SKM-1 (cell line): ENCODE data around the gene HOOK1.
"Not testable (repeated sequence)": the region's sequence is repeated elsewhere in the genome, so short reads cannot be mapped to it uniquely, and the experiment has no call there.

ENCODE experiments used
- DNase-seq: peaks from one replicate; lab custom pipeline; 2025; ENCODE audit not compliant: unreplicated experiment; lab: John Stamatoyannopoulos, UW

The HOOK1 gene

DNA sequence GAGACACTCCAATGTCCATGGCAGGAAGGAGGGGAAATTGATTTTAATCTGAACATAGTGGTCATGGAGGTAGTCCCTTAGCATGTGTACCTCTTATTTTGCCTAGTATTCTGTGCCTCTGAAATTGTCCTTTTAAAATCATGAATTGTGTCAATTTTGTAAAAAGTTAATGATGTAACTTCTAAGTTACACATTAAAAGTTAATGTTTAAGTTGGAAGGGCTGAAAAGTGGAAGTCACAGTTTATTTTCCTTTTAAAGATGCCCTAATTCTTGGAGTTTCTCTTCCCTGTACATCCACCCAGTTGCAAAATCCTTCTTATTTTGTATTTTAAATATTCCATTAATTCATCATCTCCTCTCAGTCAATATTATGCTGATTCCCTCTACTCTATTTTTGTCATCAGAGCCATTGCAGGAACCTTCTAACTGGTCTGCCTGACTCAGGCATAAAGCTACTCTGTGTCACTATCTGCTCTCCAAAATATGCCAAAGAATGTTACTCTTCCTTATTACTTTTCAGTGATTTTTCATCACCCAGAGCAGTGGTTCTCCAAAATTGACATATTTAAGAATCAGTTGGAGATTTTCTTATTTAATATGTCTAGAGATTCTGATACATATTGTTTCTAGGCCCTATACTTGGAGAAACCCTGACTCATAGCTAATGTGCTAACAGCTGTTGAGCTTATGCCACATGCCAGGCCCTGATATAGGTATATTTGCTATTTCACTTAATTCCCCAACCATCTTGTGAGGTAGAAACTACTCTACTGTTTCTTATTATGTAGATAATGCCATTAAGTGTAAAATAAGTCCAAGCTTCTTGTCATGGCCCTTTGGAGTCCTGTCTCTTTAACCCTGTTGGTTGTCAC, 5.1 kb downstream of the HOOK1 start:
- no peak for DNase-seq

DNA sequence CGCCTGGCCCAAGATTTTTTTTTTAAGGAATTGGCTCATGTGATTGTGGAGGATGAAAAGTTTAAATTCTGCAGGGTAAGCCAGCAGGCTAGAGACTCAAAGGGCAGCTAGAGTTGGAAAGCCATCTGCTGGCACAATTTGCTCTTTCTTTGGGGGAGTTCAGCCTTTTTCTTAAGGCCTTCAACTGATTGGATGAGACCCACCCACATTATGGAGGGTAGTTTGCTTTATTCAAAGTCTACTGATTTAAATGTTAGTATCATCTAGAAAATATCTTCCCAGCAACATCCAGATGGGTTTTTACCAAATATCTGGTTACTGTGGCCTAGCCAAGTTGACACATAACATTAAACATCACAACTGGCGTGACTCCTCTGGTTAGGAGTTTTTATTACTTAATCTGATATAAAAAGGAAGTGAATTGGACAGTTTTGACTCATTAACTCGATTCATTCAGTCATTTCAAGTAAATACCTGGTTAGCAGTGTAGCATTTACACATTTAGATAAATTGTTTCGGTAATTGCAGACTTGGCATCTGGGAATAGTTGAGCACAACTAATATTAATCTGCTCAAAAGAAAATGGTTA, 12.4 kb downstream of the HOOK1 start:
- no peak for DNase-seq

DNA sequence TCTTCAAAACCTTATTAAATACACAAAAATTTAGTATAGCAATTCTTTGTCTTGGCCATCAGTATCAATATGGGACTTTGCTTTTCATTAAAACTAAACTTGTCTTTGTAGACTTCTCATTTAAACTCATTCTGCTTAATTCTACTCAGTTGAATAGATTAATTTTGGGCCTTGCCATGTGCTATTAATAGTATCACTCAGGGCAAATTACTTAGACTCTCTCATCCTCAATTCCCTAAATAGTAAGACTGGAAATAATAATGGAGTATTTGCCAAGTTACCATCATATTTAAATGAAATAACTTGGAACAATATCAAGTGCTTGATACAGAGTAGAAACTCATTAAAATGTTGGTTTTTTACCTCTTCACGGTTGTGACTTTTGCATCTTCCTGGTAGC, 13.4 kb downstream of the HOOK1 start:
- DNase-seq: no peak

DNA sequence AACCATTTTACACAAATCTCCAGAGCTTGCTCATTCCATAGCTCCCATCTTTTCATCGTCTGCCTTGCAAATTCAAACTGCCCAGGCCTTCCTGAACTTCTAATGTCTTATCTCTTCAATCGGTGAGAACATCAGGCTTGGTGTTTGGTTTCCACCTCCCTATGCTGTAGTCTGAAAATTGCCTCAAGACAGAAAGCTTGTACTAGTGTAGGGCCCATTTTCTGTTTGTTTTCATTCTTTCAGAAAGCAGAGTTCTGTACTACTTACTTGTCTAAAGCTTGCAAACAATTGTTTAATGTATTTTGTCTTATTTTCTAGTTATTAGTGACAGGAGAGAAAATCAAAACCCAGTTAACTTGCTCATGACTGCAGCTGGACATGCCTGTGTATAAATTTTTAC, 16.8 kb downstream of the HOOK1 start:
- no peak for DNase-seq

DNA sequence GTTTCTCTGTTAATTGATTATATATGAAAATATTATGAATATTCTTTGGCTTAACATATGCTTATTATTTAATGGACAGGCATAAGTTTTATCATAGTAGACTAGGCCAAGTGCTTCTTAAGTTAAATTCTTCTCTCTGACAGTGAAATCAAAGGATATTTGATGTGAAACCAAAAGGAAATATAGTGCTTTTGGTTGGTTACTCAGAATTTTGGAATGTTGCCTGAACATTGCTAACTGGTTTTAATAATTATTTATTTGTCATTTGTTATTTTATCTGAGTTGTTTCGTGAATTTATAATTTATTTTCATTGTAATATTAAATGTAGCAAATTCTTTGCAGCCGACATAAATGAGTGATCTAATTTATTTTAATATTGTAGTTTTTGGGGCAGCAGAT, 18.3 kb downstream of the HOOK1 start:
- DNase-seq: no peak

DNA sequence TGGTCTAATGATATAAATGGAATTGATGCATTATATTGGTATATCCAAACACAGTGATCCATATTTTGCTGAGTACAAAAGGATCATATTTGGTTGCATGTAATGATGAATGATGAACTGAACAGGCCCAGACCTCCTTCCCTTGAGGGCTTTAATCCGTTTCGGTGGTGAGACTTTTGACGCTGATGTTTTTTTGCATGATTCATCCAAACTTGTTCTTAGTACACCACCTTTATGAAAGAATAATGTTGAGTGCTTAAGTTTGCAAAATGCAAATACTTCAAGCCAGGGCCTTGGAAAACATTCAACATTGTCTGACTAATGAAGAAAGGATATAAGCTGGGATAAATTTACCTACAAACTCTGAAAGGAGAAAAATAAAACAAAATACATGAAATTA, 19.2 kb downstream of the HOOK1 start:
- no peak for DNase-seq

DNA sequence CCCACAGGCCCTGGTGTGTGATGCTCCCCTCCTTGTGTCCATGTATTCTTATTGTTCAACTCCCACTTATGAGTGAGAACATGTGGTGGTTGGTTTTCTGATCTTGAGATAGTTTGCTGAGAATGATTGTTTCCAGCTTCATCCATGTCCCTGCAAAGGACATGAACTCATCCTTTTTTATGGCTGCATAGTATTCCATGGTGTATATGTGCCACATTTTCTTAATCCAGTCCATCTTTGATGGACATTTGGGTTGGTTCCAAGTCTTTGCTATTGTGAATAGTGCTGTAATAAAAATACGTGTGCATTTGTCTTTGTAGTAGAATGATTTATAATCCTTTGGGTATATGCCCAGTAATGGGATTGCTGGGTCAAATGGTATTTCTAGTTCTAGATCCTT, 23.1 kb downstream of the HOOK1 start:
- not testable (repeated sequence) for DNase-seq

DNA sequence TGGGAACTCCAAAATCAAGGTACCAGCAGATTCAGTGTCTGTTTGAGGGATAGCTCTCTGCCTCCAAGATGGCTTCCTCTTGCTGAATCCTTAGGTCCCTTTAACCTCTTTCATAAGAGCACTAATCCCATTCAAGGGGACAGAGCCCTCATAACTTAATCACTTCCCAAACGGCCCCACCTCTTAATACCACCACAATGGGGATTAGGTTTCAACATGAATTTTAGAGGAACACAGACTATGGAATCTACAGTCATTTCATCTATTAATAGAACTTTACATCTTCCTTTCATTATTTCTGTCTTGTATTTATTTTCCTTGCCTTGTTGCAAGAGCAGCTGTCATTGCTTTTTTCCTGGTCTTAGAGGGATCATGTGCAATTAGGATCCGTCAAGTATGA, 30.3 kb downstream of the HOOK1 start:
- no peak for DNase-seq

DNA sequence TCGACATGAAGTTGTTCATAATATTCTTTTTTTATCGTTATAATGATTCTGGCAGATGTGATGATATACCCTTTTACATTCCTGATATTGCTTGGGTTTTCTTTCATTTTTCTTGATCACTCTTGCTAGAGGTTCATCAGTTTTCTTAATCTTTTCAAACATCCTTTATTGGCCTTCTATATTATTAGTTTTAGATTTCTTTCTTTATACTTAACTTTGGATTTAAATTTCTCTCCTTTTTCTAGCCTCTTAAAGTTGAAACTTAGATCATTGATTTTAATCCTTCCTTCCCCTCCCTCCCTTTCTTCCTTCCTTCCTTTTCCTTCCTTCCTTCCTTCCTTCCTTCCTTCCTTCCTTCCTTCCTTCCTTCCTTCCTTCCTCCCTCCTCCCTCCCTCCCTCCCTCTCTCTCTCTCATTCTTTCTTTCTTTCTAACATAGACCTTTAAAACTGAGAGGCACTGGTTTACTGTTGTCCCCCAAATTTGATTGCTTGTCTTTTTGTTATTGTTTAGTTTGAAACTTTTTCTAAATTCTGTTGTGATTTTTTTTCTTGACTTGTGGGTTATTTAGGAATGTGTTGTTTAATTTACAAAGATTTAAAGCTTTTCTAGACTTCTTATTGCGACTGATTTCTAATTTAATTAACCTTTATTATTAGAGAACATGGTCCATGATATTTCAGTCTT, 31.6 kb downstream of the HOOK1 start:
- no peak for DNase-seq

DNA sequence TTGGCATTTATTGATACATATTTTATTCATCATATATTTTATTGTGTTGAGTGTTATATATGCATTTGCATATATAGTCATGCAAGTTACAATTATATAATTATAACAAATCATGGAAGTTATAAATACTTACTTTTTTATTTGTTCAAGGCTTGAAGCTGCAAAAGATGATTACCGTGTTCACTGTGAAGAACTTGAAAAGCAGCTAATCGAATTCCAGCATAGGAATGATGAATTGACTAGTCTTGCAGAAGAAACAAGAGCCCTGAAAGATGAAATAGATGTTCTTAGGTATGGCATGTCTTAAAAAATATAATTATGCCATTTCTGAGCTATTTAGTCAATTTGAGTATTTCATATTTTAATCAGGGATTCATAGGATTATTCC, 32.1 kb downstream of the HOOK1 start:
- no peak for DNase-seq

DNA sequence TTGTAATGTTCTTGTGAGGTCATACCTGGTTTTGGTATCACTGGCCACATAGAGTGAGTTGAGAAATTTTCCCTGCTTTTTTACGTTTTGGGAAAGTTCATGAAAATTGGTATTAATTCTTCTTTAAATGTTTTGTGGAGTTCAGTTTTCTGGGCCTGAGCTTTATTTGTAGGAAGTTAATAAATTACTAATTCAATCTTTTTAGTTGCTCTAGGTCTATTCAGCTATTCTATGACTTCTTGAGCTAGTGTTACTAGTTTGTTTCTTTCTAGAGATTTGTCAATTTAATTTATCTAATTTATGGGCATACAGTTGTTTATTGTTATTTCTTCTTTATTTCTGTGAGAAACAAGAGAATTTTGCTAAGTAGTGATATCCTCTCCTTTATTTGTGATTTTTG, 37.4 kb downstream of the HOOK1 start:
- no peak for DNase-seq

DNA sequence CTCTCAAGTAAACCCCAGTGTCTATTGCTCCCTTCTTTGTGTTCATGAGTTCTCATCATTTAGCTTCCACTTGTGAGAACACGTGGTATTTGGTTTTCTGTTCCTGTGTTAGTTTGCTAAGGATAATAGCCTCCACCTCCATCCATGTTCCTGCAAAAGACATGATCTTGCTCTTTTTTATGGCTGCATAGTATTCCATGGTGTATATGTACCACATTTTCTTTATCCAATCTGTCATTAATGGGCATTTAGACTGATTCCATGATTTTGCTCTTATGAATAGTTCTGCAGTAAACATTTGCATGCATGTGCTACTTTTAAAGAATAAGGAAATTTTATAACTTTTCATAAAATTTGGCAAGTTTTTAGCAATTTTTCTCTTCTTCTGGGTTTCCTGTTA, 40.5 kb downstream of the HOOK1 start:
- DNase-seq: not testable (repeated sequence)

DNA sequence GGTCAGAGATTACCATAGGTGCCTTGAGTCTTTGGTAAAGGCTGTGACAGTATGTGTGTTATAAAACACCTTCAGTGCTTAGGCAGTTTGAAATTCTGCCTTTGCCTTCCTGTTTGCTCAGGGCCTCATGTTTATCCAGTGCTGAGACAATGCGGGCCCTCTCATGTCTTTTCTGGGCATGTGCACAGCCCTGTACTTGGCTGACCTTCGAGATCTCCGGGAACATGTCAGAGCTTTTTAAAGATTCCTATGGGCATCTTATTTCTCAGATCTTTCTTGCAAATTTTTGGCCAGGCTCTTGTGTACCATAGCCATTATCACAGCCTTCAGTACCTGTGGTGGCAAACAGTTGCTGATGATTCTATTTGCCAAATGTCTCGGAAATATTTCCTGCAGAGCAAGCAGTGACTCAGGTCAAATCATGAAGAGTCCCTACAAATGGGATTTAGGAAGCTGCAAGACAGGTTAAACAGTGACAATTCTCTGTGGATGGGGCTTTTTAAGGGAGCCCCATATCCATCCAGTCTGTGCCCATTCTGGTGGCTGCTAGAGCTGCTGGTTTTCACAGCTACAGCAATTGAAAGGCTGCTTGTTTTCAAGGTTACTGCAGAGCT, 42.1 kb downstream of the HOOK1 start:
- DNase-seq: no peak

DNA sequence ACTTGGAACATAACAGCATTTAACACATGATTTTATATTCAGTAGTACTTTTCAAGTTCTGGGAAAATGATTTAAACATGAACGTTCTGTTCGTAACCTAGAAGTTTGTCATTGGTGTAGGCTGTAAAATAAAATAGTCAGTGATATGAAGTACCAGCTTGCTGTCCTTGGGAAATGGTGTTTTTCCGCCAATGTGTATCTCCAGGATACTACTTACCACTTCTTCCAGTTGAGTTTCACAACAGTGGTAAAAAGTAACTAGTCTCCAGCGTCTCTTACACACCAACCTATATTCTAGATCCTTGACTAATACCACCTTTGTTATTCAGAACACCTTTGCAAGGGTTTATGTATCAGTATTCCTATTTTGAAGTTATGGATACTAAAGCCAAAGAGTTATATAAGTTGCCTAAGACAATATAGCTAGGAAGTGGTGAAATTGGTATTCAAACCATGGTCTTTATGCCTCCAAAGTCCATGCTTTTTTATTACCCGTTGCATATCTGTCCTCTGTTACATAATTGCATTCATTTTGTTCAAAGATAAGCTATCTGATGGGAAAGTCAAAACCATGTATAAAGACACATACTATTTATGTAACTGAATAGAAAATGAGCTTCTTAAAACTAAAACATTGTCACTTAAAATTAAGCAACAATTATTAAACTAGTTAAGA, 43.1 kb downstream of the HOOK1 start:
- no peak for DNase-seq

DNA sequence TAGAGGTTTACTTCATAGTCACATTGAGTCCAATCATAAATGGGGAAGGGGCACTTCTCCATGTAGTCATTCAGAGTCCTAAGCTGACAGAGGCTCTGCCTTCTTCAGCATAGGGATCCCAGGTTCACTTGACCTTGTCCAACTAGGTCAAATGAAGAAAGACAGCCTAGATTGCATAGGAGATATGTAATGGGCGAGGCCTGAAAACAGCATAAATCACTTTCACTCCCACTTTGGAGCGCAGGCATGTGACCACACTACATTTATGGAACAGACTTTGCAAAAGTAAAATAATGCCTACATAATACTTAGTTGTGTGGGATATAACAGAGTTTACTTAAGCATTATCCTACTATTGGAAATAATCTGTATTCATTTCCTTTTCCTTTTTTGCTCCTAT, 51.7 kb downstream of the HOOK1 start:
- no peak for DNase-seq

DNA sequence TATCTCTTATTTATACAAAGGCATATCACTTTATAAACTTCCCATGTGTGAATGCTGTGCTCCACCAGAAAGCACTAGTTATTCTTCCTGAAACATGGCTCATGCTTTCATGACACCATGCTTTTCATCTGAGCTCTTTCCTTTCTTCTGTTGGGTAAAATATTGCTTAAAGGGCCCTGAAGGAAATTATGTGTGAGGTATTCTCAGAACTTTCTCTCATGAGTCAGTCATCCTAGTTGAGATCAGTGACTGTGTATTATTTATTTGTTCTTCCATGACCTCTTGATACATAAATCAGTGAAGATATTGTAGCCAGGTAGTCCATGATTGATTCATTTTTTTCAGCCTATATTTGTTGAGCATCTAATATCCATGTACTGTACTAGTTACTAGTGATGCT, 57.0 kb downstream of the HOOK1 start:
- DNase-seq: no peak

DNA sequence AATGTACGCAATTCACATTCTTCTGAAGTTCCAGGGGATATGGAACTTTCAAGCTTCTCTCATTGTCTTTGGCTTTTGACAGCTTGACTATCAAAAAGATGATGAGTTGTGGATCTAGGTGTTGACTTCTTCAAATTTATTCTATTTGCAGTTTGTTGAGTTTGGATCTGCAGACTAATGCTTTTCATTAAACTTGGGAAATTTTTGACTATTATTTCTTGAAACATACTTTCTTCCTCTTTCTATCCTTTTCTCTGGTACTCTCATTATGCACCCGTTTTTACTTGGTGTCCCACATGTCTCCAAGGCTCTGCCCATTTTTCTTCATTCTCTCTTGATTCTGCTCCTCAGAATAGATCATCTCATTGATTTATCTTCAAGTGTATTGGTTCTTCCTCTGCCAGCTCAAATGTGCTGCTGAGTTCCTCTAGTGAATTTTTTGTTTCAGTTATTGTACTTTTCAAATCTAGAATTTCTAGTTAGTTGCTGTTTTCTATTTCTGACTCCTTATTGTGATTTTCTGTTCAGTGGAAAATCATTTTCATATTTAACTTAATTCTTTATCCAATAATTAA, 62.4 kb downstream of the HOOK1 start:
- DNase-seq: no peak

DNA sequence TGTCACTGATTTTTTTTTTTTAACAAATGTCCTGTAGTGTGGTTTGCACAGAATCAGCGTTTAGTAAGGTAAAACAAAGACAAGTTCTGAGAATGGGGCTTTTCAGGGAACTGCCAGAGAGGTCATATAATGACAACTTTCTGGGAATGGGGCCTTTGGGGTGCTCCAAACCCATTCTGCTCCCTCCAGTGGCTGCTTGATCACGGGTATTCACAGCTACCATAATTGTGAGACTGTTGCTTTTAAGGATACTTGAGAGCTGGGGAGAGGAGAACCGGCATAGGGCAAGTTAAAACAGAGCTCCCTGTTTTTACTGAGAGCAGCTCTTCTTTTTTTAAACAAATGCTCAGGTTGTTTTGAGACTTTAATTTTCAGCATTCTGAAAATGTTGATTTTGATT, 63.6 kb downstream of the HOOK1 start:
- DNase-seq: no peak

DNA sequence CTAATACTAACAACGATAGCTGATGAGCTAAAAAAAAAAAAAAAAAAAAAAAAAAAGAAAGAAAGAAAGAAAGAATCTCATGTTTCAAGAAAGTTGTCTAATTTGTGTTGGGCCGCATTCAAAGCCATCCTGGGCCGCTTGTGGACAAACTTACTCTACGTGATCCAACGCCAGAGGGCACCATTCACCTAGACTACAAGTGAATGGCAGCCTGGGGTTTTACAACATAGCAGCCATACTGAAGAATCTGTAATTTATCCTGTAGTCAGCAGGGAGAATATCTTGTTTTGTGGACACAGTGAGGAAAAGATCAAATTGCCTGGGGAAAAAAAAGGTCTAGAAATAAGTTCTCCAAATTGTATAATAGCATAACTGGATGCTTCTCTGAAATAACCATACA, 64.8 kb downstream of the HOOK1 start:
- no peak for DNase-seq

DNA sequence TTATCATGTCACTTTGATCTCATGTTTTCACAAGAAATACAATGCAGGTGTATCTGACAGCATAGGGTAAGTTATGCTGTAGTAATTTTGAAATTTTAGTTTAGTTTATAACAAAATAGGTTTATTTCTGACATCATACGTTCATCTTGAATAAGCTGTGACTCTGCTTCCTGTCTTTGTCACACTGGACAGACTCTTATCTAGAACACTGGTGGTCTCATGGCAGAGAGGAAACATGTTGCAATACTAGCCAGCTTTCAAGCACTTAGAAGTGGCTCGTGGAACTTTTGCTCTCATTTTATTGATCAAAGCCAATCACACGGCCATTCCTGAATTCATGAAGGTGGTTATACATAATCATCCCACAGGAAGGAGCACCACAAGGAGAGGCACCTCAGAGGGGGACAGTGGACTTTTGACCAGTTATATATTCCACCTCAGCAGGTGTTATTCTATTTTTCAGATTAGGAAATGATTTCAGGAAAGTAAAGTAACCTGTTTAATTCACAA, 65.3 kb downstream of the HOOK1 start:
- no peak for DNase-seq

DNA sequence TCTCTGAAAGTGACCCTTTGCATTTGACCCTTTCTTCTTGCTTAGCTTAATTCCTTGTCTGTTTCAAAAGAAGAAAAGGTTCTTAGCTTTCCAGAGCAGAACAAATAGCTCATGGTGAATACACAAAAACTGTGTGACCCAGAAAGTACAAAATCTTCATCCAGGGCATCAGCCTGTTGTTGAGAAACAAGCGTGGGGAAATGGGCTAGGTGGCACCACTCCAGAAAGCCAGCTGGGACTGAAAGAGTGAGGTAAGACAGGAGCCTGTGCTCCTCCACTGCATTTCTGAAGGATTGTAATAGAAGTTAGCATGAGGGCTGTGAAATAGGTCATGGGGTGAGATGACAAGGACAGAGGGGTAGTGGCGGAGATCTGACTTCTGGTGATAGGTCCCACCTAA, 66.0 kb downstream of the HOOK1 start:
- no peak for DNase-seq
